Superior temporal gyrus (tissue), 1 donor: Measurements from ENCODE around the gene STRN3.
"Not testable (repeated sequence)": the region's sequence is repeated elsewhere in the genome, so short reads cannot be mapped to it uniquely, and the experiment has no call there.

ENCODE experiments used
- DNase-seq: peaks from one replicate; pipeline ENCODE4 v3.0.0-alpha.2; 2016; ENCODE audit errors: extremely low spot score

The STRN3 gene, protein sequence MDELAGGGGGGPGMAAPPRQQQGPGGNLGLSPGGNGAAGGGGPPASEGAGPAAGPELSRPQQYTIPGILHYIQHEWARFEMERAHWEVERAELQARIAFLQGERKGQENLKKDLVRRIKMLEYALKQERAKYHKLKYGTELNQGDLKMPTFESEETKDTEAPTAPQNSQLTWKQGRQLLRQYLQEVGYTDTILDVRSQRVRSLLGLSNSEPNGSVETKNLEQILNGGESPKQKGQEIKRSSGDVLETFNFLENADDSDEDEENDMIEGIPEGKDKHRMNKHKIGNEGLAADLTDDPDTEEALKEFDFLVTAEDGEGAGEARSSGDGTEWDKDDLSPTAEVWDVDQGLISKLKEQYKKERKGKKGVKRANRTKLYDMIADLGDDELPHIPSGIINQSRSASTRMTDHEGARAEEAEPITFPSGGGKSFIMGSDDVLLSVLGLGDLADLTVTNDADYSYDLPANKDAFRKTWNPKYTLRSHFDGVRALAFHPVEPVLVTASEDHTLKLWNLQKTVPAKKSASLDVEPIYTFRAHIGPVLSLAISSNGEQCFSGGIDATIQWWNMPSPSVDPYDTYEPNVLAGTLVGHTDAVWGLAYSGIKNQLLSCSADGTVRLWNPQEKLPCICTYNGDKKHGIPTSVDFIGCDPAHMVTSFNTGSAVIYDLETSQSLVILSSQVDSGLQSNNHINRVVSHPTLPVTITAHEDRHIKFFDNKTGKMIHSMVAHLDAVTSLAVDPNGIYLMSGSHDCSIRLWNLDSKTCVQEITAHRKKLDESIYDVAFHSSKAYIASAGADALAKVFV

GRCh38 chr14:31026077-31026449, at the start of gene STRN3:
TSS of gene STRN3 (minus strand) at chr14:31026379. CDS start at chr14:31026185, 194 bp downstream.
- no peak for DNase-seq

GRCh38 chr14:31075144-31075543, 49.0 kb upstream of the STRN3 start:
- DNase-seq, result no peak

DNA sequence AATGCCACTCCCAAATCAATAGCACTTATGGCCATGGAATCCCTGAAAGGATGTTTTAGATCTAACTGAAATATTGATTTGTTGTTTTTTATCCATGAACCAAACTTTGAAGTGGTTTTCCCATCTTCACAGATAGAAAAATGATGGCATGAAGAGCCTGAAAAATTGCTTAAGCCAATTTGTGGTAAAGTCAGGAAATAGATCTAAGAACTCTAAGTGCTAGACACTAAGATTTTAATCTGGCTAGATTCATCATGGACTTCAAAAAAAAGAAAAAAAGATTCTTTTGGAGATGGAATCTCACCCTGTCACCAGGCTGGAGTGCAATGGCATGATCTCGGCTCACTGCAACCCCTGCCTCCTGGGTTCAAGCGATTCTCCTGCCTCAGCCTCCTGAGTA, 45.0 kb upstream of the STRN3 start:
- DNase-seq, result no peak

GRCh38 chr14:31070431-31070830, 44.3 kb upstream of the STRN3 start:
- DNase-seq, result no peak

DNA sequence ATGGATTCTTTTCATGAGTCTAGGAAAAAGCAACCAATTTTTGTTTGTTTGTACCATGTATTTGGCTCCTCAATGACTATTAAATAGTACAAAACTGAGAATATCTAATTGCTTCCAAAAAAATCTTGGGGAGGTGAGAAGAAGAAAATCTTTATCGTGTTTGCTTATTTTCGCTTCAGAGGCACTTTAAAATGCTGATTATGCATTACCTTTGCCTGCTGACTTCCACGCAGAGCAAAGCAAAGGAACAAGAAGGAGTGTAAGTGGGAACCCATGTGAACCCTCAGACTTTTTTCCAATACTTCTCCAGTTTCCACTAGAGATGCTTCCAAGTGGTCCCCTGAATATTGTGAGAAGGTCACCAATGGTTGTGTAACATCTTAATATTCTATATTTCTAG, 43.2 kb upstream of the STRN3 start:
- no peak for DNase-seq

DNA sequence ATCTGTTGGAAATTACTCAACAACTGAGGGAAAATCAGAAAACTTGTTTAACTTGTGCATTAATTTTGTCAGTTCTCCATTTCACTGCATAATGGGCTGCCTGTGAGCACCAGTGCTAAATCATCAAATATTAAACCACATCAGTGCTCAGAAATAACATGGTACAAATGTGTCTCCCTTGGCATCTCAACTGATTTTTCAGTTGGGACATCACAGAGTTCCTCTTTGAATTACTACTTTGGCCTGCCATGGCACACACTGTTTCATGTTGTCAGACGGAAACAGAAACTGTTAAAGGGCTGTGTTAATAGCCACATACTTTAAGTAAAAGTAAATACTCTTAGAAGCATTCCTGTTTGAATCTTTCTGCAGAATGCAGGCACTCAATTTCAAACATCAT, 42.1 kb upstream of the STRN3 start:
- DNase-seq, result no peak

DNA sequence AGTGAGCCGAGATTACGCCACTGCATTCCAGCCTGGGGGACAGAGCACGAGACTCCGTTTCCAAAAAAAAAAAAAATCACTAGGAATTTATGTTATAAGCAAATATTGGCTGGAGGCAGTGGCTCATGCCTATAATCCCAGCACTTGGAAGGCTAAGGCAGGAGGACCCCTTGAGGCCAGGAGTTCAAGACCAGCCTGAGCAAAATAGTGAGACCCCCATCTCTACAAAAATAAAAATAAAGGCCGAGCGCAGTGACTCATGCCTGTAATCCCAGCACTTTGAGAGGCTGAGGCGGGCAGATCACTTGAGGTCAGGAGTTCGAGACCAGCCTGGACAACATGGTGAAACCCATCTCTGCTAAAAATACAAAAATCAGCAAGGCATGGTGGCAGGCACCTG, 36.7 kb upstream of the STRN3 start:
- DNase-seq, result not testable (repeated sequence)

- no peak for DNase-seq
These were observed 34.2 kb upstream of the STRN3 start for GRCh38 chr14:31060253-31060875.

- no peak for DNase-seq
These were observed 33.2 kb upstream of the STRN3 start for GRCh38 chr14:31059152-31059924.

DNA sequence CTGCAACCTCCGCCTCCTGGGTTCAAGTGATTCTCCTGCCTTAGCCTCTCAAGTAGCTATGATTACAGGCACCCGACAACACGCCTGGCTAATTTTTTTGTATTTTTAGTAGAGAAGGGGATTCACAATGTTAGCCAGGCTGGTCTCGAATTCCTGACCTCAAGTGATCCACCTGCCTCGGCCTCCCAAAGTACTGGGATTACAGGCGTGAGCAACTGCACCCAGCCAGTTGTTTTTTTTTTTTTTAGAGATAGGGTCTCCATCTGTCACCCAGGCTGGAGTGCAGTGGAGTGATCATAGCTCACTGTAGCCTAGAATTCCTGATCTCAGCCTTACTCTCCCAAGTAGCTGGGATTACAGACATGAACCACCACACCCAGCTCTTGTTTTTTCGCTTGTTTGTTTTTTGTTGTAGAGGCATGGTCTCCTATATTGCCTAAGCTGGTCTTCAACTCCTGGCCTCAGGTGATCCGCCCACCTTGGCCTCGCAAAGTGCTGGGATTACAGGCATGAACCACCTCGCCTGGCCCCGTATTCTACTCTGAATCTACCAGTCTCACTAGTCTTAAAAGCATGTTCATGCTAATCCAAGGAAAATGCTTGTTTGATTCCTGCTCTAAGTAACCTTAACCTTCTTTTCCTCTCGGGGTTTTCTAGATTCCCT, 31.7 kb upstream of the STRN3 start:
- DNase-seq, result no peak

- DNase-seq, result no peak
These were observed 30.9 kb upstream of the STRN3 start for GRCh38 chr14:31057035-31057434.

DNA sequence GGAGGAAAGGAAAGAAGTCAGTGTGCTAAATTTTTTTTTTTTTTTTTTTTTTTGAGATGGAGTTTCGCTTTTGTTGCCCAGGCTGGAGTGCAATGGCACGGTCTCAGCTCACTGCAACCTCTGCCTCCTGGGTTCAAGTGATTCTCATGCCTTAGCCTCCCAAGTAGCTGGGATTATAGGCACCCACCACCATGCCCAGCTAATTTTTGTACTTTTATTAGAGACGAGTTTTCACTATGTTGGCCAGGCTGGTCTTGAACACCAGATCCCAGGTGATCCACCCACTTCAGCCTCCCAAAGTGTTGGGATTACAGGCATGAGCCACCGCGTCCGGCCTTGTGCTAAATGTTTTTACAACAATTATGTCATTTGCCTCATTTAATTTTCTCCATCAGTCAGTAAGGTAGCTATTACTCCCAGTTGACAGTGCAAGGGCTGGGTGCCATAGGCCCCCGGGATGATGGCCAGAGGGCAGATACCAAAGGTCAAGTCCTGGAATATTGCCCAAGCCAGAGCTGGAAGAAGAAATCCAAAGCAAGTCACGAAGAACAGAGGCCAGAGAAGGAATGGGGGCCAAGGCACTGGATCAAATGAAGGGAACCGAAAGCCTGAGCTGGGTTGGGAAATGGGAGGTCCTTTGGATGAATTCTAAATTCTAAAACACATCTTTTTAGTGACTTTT, 26.9 kb upstream of the STRN3 start:
- not testable (repeated sequence) for DNase-seq

GRCh38 chr14:31051511-31051910, 25.3 kb upstream of the STRN3 start:
- DNase-seq, result no peak

DNA sequence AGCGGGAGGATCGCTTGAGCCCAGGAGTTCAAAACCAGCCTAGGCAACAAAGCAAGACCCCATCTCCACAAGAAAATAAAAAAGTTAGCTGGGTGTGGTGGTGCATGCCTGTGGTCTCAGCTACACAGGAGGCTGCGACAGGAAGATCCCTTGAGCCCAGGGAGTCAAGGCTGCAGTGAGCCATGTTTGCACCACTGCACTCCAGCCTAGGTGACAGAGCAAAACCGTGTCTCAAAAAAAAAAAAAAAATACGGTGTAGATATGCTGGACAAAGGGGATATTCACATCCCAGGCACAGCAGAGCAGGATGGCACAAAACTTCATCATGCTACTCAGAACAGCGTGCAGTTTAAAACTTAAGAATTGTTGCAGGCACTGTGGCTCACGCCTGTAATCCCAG, 24.8 kb upstream of the STRN3 start:
- DNase-seq, result no peak

DNA sequence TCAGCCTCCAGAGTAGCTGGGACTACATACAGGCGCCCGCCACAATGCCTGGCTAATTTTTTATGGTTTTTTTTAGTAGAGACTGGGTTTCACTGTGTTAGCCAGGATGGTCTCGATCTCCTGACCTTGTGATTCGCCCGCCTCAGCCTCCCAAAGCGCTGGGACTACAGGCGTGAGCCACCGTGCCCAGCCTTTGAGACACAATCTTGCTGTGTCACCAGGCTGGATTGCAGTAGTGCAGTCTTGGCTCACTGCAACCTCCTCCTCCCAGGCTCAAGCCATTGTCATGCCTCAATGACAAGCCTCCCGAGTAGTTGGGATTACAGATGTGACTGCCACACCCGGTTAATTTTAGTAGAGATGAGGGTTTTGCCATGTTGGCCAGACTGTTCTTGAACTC, 21.3 kb upstream of the STRN3 start:
- no peak for DNase-seq

GRCh38 chr14:31045501-31046080, 19.4 kb upstream of the STRN3 start:
- DNase-seq, result no peak

GRCh38 chr14:31043379-31043778, 17.2 kb upstream of the STRN3 start:
- no peak for DNase-seq

DNA sequence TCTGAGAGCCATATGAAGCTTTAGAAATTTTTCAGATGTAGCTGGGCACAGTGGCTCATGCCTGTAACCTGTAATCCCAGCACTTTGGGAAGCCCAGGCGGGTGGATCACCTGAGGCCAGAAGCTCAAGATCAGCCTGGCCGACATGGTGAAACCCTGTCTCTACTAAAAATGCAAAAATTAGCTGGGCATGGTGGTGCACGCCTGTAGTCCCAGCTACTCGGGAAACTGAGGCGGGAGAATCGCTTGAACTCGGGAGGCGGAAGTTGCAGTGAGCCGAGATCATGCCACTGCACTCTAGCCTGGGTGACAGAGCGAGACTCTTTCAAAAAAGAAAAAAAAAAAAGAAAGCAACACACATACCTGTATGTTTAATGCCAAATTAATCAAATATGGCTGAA, 16.7 kb upstream of the STRN3 start:
- not testable (repeated sequence) for DNase-seq

DNA sequence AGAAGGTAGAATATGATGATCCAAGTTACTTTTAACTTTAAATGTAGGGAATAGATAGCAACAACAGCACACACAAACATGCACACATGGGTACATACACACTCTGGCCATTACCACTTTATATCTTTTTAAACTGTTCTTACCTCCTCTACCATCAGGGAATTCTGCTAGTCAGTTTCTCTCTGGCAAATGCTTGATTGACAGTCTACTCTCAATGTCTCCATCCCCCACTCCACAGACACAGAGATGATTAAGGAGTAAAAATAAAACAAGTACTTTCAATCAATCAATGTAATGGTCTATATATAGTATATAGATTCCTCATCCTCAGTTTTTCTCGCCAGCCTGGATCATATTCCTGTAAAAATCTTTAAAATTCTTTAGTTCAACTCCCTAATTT, 16.1 kb upstream of the STRN3 start:
- no peak for DNase-seq

- DNase-seq, result no peak
These were observed 12.5 kb upstream of the STRN3 start for GRCh38 chr14:31038521-31039166.
